ENCODE measurements around the gene SDHA.
"Not testable (repeated sequence)": the region's sequence is repeated elsewhere in the genome, so short reads cannot be mapped to it uniquely, and the experiment has no call there.

The SDHA gene

DNA sequence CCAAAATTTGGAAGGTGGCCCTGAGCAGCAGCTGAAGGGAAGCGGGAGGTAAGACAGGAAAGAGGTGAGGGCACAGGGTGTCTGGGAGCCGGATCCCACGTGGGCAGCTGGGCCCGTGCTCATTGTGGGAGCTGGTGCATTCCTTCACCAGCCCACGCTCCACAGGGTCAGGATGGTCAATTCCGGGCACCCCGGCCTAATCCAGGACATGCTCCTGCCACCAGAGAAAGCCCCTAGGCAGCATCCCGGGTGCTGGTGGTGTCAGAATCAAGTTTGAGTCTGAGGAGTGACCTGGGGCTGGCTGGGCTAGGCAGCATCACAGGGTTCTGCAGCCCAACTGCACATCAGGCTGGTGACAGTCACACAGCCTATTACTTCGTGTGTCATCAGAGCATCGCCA is 46.2 kb downstream of the SDHA start:
- no peak for DNase-seq

DNA sequence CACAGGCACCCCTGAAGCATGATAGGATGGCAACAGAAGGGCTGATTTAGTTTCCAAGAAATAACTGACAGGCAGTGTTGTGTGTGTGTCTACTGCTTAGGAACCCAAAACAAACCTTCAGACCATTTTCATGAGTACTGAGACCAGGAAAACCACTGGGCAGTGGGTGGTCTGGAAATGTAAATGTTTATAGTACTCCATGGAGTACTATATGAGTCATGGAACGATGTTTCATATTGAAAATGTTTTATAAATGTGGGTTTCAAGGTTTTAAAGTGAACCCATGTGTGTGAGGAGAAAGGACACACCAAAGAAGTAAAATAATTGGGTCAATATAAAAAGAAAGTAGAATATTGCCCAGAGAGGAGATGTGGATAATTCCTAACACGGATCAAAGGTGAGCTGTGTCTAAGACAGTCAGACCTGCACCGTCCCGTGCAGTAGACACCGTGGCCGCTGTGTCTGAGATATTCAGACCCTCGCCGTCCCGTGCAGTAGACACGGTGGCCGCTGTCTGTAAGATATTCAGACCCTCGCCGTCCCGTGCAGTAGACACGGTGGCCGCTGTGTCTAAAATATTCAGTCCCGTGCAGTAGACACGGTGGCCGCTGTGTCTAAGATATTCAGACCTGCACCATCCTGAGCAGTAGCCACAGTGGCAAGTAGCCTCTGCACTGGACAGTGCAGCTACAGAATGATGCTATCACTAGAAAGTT is 48.3 kb downstream of the SDHA start:
- not testable (repeated sequence) for DNase-seq

DNA sequence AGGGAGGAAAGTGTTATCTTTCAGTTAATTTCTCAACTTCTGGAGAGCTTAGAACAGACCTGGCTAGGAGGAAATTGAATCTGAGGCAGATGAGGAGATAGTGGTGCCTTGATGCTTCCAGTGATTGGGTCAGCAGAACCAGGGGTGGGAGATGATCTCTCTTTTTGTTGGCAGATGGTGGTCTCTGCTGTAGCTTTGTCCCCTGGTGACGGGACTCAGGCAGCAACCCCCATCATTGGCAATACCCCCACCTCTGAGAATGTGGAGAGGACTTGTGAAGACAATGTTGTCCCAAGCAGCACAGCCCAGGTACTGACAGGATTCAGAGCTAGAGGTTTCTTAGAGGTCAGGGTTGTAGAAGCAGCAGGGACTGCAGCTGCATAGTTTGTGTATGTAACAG is 49.6 kb downstream of the SDHA start:
- DNase-seq, result no peak

DNA sequence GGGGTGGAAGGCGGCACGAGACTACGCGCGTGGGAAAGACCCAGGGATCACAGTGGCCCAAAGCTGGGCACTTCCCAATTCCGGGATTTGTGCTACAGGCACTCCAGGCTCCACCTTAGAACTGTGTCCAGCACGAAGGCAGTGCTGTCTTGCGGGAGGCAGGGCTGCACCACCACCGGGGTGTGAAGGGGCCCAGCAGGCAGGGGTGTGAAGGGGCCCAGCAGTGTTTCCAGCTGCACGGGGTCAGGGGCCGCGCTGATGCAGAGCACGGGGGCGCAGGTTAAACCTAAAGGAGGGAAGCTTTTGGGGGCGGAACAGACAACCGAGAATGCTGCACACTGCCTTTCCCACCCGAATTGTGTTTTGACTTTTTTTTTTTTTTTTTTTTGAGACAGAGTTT is 52.2 kb downstream of the SDHA start:
- DNase-seq, result no peak

DNA sequence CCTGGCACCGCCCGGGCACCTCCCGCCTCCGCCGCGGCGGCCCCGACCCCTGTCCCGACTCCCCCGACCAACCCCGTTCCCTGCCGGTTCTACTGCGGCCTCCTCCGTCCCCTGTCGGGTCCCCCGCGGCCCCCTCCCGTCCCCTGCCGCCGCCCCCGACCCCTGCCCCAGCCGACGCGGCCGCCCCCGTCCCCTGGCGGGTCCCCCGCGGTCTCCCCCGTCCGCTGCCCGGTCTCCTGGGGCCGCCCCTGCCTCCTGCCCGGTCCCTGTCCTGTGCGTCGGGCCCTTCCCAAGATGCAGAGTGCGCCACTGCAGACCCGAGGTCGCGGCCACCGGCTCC is 53.7 kb downstream of the SDHA start:
- not testable (repeated sequence) for DNase-seq

DNA sequence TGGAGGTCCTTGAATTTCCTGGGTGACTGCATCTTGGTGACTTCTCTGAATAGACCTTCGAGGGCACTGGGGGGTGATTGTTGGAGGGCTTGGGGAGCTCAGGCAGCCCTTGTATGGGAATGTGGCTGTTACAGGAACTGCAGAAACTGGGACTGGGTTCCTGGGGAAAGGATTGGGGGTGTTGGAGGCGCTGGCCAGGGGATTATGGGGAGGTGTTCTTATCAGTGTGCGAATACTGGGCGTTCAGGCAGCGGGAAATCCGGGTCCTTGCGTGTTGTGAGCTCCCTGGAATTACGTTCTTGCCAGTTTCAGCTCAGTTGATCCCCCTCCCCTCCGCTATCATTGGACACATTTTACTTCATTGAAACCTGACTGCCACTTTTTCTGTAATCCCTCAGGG is 55.0 kb downstream of the SDHA start:
- DNase-seq, result not testable (repeated sequence)

DNA sequence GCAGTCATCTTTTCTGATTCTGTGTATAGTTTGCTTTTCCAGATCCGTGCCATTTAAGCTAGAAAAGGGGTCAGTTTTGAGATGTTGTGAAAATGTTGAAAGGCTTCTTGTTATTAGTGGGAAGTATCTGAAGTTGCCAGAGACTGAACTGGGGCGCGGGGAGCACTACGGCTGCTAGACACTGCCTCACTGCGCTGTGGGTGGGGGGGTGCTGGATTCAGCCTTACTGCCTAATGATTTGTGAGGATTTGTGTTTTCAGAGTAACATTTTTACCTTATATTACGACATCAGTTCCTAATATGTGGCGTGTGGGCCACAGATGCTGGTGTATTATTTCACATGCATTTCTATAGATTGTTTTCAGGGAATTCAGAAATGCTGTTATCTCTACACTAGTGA is 55.4 kb downstream of the SDHA start:
- not testable (repeated sequence) for DNase-seq

DNA sequence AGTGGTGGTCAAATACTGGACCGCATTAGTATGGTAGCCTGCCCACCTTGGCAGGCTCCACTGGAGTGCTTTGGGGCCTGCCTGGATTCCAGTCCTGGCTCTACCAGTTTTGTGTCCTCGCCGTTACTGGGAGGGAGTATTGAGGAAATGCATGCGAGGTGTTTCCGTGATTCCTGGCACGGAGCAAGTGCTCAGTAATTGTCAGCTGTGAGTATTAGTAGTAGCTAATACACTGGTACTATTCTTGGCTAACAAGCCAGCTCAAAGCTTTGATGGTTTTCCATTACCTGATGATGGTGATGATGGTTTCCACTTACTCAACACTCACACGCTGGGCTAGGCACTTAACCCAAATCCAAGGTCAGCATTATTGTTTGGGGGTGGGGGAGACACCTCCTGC is 56.2 kb downstream of the SDHA start:
- not testable (repeated sequence) for DNase-seq

DNA sequence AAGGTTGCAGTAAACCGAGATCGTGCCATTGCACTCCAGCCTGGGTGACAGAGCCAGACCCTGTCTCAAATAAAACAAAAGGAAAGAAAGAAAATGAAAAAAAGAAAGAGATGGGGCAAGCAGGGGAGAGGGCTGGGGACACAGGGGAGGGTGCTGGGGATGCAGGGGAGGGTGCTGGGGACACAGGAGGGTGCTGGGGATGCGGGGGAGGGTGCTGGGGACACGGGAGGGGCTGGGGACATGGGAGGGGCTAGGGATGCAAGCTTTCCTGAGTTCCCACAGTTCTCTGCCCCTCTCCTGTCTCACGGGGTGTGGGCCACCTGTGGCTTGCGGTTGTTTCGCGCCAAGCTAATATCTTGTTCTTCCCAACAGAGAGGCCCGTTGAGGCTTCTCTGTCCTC is 60.5 kb downstream of the SDHA start:
- no peak for DNase-seq

DNA sequence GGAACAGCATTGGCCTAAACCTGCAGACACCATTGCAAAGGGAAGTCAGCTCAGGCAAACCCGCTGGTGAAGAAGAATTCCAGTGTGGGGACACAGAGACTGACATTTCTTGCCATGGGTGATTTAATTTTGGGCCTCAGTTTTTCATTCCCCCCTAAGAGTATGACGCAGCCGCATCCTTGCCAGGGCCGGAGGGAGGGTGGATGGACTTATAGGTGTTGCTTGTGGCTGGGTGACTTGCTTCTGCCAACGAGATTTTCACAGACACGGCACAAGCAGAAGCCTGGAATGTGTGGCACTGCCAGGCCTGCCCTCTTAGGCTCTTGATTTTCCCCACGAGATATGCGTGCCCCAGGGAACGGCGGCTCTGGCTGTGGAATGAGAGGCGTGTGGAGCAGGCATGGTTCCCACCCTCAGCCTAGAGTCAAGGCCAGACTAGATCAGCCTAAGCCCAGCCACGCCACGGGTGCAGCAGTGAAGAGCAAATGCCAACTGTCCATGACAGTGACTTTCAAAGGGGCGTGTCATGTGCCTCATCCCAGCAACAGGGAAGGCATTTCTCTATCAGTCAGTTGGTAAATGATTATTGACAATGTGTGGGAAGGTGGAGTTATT is 61.0 kb downstream of the SDHA start:
- DNase-seq, result not testable (repeated sequence)

DNA sequence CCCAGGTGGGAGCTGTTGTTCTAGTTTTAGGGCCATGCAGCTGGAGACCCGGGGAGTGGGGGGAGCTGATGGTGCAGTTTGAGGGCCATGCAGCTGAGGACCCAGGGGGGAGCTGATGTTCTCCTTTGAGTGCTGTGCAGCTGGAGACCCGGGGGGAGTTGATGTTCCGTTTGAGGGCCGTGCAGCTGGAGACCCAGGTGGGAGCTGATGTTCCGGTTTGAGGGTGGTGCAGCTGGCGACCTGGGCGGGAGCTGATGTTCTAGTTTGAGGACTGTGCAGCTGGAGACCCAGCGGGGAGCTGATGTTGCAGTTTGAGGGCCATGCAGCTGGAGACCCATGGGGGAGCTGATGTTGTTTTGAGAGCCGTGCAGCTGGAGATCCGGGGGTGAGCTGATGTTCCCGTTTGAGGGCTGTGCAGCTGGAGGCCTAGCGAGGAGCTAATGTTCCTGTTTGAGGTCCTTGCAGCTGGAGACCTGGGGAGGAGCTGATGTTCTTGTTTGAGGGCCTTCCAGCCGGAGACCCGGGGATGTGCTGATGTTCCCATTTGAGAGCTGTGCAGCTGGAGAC is 68.0 kb downstream of the SDHA start:
- DNase-seq, result no peak

DNA sequence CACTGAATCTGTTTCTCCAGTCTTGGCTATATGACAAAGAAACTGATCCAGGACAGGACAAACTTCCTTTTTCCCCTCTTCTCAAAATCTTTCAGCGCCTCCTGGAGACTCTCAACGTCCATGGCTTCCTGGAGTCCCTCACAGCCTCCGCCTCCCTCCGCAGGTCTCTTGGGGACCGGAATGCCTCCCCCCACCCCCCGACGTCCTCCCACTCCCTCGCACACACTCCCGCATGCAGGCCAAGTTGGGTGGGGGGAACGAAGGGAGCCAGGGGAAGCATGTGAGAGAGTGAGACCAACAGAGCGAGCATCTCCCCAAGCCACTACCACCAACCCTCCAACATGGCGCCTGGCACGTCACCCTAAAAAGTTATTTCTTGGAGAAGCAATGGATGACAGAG is 72.1 kb downstream of the SDHA start:
- DNase-seq, result not testable (repeated sequence)

DNA sequence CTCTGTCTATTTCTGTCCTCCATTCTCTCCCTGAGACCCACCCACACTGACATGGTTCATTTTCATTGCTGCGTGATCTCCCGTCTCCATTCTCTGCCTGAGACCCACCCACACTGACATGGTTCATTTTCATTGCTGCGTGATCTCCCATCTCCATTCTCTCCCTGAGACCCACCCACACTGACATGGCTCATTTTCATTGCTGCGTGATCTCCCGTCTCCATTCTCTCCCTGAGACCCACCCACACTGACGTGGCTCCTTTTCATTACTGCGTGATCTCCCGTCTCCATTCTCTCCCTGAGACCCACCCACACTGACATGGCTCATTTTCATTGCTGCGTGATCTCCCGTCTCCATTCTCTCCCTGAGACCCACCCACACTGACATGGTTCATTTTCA is 73.2 kb downstream of the SDHA start:
- DNase-seq, result not testable (repeated sequence)

DNA sequence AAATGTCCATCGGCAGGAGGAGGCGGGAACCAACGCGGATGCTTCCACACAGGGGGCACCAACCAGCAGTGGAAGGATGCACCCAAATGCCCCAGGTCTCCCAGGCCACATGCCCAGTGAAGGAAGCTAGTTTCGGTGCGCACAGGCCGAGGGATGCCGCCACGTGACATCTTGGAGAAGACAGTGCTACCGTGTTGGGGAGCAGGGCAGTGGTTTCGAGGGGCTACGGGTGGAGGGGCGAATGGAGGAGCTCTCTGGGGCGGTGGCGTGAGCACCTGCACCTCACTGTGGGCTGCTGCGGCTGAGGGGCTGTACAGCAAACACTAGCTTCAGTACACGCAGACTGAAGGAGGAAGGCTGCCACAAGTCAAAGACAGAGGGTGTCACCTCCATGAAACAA is 76.7 kb downstream of the SDHA start:
- not testable (repeated sequence) for DNase-seq

DNA sequence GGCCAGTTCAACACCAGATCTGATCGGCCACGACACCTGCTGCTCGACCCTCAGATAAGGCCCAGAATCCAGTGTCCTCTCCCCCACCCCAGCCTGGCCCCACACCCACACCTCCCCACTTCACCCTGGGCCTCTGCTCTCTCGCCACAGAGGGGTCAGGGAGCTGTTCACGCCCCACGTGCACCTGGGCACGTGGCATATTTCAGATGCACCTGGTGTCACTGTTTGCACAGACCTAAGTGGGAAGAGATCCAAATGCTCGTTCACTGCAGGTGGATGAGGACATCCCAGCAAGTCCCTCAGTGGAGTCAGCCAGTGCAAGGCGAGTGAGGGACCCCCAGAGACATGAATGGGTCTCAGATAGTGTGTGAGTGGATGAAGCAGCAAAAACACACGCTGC is 78.1 kb downstream of the SDHA start:
- DNase-seq, result peak; percentile 47

DNA sequence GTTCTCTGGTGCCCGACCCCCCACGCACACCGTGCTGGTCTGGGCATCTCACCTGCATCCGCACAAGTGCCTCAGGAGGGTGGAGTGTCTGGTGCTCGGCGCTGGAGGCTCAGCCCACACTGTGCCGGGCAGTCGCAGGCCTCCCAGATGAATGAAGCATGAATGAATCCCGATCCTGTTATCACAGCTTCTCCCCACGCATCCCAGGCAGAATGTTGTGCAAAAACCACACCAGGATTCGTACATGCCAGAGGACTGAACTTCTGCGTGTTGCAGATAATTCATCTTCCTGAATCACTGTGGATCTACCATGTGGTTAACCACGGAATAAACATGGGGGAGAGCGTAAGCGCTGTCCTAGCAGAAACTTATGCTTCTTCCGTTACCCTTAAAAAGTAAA is 78.8 kb downstream of the SDHA start:
- DNase-seq, result not testable (repeated sequence)

DNA sequence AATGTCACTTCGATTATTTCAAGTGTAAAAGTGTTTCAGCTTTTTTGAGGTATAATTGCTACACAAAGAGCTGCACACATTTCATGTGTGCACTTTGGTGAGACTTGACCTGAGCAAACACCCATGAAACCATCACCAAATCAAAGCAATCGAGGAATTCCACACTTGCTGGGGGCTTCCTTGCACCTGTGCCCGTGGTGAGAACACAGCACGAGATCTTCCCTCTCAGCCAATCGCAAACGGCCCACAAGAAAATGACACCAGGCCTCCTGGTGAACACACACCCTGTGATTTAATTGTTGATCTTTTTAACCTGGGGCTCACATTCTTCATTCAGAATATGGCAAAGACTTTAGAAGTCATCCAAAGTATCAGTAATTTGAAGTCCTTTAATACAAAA is 79.3 kb downstream of the SDHA start:
- not testable (repeated sequence) for DNase-seq

DNA sequence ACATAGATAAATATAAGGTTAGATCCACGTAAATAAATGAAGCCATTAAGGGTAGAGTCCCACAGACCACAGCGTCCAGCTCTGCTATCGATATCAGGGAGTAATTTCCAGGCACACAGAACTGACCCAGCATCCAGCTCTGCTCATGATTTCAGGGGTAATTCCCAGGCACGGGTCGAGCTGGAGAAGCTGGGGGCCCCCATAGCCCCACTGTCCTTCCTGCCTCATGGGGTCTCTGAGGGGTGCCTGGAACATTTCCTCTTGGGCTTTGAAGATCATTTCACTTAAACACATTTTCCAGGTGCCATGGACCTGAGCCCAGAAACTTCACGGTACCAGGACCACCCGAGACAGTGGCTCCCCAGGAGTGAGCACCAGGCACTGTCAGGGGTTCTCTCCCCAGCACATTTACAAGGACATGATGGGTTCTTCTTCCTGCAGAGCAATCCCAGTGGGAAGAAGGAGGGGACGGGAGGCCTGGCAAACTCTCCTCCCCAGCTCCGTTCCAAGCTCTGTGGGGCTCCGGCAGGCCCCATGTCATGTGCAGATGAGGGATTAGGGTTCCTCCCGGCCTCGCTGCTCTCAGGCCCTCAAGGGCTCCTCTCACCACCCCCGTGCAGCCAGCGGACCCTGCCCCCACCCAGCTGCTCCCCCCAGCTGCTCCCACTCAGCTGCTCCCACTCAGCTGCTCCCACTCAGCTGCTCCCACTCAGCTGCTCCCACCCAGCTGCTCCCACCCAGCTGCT is 80.0 kb downstream of the SDHA start:
- not testable (repeated sequence) for DNase-seq

DNA sequence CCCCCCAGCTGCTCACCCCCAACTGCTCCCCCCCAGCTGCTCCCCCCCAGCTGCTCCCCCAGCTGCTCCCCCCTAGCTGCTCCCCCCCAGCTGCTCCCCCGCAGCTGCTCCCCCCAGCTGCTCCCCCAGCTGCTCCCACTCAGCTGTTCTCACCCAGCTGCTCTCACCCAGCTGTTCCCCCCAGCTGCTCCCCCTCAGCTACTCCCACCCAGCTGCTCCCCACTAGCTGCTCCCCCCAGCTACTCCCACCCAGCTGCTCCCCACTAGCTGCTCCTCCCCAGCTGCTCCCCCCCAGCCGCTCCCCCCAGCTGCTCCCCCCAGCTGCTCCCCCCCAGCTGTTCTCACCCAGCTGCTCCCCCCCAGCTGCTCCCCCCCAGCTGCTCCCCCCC is 80.6 kb downstream of the SDHA start:
- DNase-seq, result no peak

DNA sequence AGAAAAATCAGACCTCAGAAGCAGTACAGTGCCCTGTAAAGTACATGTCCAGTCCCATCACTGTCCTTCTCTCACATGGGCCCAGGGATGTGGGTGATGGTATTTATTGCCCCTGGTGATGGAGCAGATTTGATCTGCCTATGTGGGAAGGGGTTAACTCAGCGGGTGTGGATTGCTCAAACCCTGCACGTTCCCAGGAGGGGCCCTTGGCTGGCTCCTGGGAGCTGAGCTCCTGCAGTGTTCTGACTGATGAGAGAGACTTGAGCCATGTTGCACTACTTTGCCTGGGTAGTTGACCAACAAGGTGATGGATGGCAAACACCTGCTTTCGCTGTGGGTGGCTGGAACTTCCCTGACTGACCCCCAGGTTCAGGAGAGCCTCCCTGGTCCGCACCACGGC is 81.8 kb downstream of the SDHA start:
- DNase-seq, result not testable (repeated sequence)

DNA sequence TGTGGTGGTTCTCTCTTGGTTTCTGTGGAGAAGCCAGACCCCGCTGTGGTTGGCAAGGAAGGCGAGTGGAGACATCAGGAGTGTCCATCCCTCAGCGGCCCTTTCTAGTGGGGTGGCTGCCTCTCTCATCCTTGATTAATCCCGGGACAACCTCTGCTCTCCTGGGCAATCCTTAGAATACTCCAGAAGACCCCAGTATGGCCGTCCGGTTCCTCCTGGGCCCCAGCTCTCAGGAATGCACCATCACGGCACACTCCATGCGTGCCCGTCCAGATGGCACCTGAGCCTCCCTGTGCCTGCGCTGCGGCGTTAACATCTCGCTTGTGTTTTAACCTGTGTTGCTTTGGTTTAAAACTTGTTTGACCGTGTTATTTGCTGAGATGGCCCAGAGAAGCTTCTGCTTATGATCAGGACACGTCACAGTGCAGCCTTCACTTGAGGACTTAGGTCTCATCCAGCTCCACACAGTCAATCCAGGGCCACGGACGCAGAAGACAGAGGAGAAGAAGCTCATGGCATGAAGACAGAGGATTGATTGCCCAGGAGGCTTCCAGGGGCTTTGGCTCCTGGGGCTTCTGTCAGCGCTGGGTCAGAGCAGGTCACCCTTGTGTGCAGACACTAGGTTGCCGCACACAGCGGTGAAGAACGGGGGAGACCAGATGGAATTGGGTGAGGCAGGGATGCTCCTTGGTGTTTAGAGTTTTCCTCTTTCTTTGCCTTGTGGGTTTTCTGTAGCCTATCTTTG is 82.7 kb downstream of the SDHA start:
- not testable (repeated sequence) for DNase-seq

DNA sequence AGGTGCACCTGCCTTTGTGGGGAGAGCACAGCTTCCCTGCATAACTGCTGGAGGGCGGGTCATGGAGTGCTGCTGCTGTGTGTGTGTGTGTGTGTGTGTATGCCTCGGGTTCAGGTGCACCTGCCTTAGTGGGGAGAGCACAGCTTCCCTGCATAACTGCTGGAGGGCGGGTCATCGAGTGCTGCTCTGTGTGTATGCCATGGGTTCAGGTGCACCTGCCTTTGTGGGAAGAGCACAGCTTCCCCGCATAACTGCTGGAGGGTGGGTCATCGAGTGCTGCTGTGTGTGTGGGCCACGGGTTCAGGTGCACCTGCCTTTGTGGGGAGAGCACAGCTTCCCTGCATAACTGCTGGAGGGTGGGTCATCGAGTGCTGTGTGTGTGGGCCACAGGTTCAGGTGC is 84.3 kb downstream of the SDHA start:
- peak; percentile 96 for DNase-seq

DNA sequence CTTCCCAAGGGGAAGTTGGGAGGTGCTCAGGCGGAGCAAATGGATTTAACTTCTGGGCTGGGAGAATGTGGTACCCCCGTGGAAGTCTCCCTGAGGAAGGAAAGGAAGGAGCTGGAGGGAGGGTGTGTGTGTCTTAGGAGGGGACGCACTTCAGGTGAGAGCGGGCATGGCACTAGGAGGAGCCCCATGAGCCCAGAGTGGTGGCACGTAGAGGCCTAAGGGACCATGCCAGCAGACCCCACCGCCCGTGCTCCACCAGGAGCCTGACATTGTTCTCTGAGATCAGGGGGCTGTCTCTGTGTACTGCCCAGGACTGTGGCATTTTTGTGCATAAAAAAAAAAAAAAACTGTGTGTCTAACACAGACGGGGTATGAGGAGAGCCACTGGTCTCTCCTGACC is 84.8 kb downstream of the SDHA start:
- DNase-seq, result no peak

Data from DMS153 (cell line).